MM.1S (cell line): ENCODE measurements around the gene USP5.

Source experiments
- EZH2 ChIP-seq: fragments of 300-600 bp; sonication (generic); optimal IDR thresholded peaks from 2 replicates; pipeline ENCODE3; 2017; ENCODE audit warnings: low read depth, mild to moderate bottlenecking, antibody characterized with exemption, low read length, mixed read lengths
- EZH2phosphoT487 ChIP-seq: fragments of 300-600 bp; sonication (generic); IDR thresholded peaks from 2 replicates; pipeline ENCODE4 v1.6.1; 2018; ENCODE audit warnings: antibody characterized with exemption, low read length
- TF ChIP-seq, protein P1 (sequence below): fragments of 300-600 bp; sonication (generic); IDR thresholded peaks from 2 replicates; pipeline ENCODE4 v1.5.1; 2016; ENCODE audit warnings: antibody characterized with exemption, low read length, mixed read lengths

DNA sequence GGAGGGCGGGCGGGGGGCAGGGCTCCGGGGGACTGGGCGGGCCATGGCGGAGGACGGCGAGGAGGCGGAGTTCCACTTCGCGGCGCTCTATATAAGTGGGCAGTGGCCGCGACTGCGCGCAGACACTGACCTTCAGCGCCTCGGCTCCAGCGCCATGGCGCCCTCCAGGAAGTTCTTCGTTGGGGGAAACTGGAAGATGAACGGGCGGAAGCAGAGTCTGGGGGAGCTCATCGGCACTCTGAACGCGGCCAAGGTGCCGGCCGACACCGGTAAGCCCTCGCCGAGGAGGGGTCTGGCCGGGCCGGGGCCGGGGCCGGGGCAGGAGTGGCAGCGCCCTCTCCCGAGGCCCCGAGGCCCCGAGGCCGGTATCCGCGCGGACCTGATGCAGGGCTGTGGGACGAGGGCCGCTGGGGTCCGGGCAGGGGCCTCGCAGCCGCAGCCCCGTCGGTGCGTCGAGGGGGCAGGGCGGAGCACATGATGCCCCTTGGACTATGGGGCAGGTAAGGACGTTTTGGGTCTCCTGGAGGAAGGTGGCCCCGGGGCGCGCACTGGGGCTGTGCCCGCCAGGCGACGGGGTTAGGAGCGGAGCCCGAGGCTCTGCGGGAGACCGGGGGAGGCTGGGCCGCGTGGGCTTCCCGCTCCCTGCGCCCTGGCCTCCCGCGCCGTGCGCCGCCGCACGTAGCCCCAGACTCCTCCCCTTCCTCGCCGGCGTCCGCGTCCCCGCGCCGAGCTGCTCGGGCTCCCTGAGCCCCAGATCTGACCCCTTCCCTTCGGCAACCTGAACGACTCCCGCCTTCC lies 15.7 kb downstream of the USP5 start, which contains the start of gene TPI1:
- TF ChIP-seq, protein P1, sequence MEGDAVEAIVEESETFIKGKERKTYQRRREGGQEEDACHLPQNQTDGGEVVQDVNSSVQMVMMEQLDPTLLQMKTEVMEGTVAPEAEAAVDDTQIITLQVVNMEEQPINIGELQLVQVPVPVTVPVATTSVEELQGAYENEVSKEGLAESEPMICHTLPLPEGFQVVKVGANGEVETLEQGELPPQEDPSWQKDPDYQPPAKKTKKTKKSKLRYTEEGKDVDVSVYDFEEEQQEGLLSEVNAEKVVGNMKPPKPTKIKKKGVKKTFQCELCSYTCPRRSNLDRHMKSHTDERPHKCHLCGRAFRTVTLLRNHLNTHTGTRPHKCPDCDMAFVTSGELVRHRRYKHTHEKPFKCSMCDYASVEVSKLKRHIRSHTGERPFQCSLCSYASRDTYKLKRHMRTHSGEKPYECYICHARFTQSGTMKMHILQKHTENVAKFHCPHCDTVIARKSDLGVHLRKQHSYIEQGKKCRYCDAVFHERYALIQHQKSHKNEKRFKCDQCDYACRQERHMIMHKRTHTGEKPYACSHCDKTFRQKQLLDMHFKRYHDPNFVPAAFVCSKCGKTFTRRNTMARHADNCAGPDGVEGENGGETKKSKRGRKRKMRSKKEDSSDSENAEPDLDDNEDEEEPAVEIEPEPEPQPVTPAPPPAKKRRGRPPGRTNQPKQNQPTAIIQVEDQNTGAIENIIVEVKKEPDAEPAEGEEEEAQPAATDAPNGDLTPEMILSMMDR = no peak
- TF ChIP-seq EZH2 (no peak), EZH2phosphoT487 (no peak)
